ENCODE data around the gene ZNF23.
A peak's percentile ranks its signal among the peaks of the same experiment; 100 is the strongest.

- TF ChIP-seq, protein P1, sequence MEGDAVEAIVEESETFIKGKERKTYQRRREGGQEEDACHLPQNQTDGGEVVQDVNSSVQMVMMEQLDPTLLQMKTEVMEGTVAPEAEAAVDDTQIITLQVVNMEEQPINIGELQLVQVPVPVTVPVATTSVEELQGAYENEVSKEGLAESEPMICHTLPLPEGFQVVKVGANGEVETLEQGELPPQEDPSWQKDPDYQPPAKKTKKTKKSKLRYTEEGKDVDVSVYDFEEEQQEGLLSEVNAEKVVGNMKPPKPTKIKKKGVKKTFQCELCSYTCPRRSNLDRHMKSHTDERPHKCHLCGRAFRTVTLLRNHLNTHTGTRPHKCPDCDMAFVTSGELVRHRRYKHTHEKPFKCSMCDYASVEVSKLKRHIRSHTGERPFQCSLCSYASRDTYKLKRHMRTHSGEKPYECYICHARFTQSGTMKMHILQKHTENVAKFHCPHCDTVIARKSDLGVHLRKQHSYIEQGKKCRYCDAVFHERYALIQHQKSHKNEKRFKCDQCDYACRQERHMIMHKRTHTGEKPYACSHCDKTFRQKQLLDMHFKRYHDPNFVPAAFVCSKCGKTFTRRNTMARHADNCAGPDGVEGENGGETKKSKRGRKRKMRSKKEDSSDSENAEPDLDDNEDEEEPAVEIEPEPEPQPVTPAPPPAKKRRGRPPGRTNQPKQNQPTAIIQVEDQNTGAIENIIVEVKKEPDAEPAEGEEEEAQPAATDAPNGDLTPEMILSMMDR (IDR thresholded peaks at IDR 0.05; ENCODE audit: low read depth, low read length): peak; percentile 83
- no peak for TF ChIP-seq EZH2phosphoT487 (IDR thresholded peaks at IDR 0.05; ENCODE audit: low read depth)
Measured at GRCh38 chr16:71499775-71500364, 37.8 kb upstream of the ZNF23 start.

Data from OCI-LY3 (cell line).